ENCODE measurements around the gene SLC9C2.
A peak's percentile ranks its signal among the peaks of the same experiment; 100 is the strongest.

SLC9C2 gene

DNA sequence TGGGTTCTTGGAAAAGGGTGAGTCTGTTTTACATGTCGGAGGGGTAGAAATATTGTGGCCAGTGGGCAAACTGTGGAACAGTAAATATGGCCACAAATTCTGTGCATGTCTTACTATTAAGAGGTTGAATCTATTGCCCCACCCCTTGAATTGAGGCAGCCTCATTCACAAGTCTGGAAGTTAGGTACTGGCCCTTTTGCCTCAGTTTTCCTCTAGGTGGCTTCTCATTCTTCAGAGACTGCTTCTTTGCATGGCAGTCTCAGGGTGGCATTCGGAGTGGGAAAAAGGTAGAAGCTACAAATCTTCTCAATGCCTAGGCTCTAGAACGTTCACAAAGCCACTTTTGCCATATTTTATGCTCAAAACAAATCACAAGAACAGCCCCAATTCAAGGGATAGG is 57.2 kb downstream of the SLC9C2 start:
- DNase-seq (ENCODE audit: low read depth) = no peak
- no peak overlapping the region for H3K4me3 ChIP-seq (ENCODE audit: low read length)
- TF ChIP-seq, protein P1, sequence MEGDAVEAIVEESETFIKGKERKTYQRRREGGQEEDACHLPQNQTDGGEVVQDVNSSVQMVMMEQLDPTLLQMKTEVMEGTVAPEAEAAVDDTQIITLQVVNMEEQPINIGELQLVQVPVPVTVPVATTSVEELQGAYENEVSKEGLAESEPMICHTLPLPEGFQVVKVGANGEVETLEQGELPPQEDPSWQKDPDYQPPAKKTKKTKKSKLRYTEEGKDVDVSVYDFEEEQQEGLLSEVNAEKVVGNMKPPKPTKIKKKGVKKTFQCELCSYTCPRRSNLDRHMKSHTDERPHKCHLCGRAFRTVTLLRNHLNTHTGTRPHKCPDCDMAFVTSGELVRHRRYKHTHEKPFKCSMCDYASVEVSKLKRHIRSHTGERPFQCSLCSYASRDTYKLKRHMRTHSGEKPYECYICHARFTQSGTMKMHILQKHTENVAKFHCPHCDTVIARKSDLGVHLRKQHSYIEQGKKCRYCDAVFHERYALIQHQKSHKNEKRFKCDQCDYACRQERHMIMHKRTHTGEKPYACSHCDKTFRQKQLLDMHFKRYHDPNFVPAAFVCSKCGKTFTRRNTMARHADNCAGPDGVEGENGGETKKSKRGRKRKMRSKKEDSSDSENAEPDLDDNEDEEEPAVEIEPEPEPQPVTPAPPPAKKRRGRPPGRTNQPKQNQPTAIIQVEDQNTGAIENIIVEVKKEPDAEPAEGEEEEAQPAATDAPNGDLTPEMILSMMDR (IDR thresholded peaks at IDR 0.05; ENCODE audit: insufficient read depth, low read depth, low read length, missing control alignments) = peak; percentile 17

- no peak for DNase-seq (ENCODE audit: low read depth)
Measured at GRCh38 chr1:173536223-173536622, 66.6 kb downstream of the SLC9C2 start.

GRCh38 chr1:173532237-173532636 is 70.6 kb downstream of the SLC9C2 start:
- H3K4me3 ChIP-seq (ENCODE audit: low read length) = no peak overlapping the region
- no peak for DNase-seq (ENCODE audit: low read depth)
- TF ChIP-seq, protein P1 (IDR thresholded peaks at IDR 0.05; ENCODE audit: insufficient read depth, low read depth, low read length, missing control alignments) = no peak

More at GRCh38 chr1:173536223-173536622, 66.6 kb downstream of the SLC9C2 start:
- no peak overlapping the region for H3K4me3 ChIP-seq (ENCODE audit: low read length)
- TF ChIP-seq, protein P1 (IDR thresholded peaks at IDR 0.05; ENCODE audit: insufficient read depth, low read depth, low read length, missing control alignments) = no peak

DNA sequence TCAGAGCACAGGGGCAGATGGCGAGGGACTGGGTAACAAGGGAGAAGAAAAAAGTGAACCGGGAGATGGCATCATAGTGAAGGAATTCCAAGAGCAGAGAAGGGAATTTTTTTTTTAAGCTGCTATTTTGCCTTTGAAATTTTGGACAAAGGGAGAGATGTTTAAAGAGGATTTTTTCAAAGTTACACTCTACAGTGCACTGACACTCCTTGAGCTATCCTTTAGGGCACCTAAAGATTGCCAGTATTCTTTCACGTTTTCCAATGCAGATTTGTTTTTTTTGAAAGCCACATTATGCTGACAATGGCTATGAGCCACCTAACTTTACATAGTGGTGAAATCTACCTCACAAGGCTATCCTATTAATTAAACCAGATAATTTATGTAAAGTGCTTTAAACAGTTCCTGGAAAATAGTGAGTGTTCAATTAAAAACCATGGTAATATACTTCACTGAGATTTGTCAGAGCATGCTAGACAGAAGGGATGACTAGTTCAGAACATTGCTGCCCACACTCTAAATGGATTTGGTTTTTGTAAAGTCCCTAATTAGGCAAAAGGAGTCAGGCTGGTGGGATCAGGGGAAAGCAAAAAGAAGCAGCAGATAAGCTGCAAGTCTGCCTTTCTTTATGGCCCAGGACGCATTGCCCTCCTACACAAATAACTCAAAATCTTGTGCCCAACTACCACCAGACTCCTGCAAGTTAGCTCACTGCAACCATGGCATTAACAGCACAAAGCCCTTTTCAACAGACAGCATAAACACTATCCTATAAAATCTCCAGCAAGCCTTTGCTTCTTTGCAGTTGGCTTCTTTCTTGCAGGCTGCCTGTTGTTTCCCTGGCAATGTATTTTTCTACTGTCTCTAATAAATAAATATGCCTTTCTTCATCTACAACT is 71.8 kb downstream of the SLC9C2 start:
- no peak overlapping the region for H3K4me3 ChIP-seq (ENCODE audit: low read length)
- TF ChIP-seq, protein P1 (IDR thresholded peaks at IDR 0.05; ENCODE audit: insufficient read depth, low read depth, low read length, missing control alignments) = no peak

GRCh38 chr1:173529106-173529505 is 73.8 kb downstream of the SLC9C2 start:
- DNase-seq (ENCODE audit: low read depth) = no peak
- TF ChIP-seq, protein P1 (IDR thresholded peaks at IDR 0.05; ENCODE audit: insufficient read depth, low read depth, low read length, missing control alignments) = no peak
- no peak overlapping the region for H3K4me3 ChIP-seq (ENCODE audit: low read length)

More for the DNA sequence above, 71.8 kb downstream of the SLC9C2 start:
- no peak for DNase-seq (ENCODE audit: low read depth)

DNA sequence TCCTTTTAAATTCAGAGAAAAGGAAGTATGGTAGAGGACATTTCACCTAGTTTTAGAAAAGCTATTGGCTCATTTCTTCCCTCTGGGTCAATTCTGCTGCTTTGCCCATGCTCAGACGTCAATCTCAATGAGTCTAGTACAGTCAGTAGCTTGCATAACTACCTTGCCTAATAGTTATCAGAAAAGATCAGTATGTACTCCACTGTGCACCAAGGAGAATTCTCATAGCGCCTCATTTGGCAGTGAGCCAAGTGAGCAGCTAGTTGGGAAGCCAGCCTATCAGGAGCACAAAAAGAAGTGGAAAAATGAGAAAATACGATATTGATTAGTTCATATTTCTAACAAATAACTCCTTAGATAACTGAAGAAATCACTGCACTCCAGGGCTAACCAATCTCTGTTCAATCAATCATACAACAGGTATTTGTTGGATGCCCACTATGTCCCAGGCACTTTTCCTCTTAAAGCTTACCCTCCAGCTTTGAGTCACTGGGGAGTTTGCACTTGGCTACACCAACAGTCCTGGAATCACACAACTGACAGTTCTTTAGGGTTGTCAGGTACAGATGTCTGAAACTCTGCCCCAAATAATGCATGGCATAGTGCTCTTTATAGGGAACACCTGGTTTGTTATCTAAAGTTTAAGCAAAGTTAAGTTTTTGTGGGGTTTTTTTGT is 75.6 kb downstream of the SLC9C2 start:
- DNase-seq (ENCODE audit: low read depth) = peak; percentile 83
- no peak overlapping the region for H3K4me3 ChIP-seq (ENCODE audit: low read length)
- TF ChIP-seq, protein P1 (IDR thresholded peaks at IDR 0.05; ENCODE audit: insufficient read depth, low read depth, low read length, missing control alignments) = no peak

All from epithelial cell of esophagus (primary cell).